Globus pallidus (tissue), 1 donor: Measurements from ENCODE around the gene NUP62.
"Not testable (repeated sequence)": the region's sequence is repeated elsewhere in the genome, so short reads cannot be mapped to it uniquely, and the experiment has no call there.

Experiments
- DNase-seq: peaks from one replicate; pipeline ENCODE4 v3.0.0-alpha.2; 2015; ENCODE audit warnings: low spot score

Gene NUP62, protein sequence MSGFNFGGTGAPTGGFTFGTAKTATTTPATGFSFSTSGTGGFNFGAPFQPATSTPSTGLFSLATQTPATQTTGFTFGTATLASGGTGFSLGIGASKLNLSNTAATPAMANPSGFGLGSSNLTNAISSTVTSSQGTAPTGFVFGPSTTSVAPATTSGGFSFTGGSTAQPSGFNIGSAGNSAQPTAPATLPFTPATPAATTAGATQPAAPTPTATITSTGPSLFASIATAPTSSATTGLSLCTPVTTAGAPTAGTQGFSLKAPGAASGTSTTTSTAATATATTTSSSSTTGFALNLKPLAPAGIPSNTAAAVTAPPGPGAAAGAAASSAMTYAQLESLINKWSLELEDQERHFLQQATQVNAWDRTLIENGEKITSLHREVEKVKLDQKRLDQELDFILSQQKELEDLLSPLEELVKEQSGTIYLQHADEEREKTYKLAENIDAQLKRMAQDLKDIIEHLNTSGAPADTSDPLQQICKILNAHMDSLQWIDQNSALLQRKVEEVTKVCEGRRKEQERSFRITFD

DNA sequence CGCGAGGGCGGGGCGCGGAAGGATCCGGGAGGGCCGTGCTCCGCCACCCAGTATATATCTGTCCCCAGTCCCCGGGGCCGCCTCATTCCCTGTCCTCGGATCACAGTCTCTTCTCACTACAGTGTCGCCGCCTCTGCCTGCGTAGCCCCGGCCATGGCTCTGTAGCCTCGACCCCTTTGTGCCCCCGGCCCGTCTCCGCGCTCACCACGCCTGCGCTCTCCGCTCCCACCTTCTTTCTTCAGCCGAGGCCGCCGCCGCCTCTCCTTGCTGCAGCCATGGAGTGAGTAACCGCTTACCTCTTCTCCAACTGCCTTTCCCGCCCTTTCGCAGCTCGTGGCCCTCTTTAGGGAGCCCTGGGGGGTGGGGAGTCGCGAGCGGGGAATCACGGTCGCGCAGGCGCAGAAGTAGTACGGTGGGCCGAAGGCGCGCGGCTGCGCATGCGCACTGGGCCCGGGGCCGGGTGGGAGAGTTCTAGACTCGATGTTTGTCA lies at the start of gene NUP62, which contains the start of gene ATF5:
Gene NUP62, minus strand, starts transcription at position 384 of the 490 bp plus-strand sequence. CDS start 19,697 bp downstream, outside the sequence.
Gene ATF5, plus strand, starts transcription at position 85 of the 490 bp plus-strand sequence. CDS start 1,646 bp downstream, outside the sequence.
- DNase-seq, result peak; percentile 83

DNA sequence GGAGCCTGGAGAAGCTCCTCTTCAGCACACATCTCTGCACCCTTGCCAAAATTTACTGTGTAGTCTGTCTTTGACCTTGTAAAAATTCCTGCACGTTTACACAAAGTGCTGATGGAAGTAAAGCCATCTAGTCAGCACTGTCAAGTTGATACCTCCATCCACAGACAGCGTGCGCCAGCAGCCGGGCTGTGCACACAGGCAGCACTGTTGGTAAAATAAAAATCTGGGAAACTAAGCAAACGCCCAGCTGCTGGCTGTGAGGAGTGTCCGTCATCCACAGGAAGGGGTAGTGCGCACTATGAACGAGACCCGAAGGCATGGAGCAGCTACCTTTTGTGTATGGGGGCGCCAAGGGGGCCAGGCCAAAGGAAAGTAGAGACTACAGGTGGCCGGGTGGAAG lies 49.0 kb upstream of the NUP62 start:
- DNase-seq, result no peak

DNA sequence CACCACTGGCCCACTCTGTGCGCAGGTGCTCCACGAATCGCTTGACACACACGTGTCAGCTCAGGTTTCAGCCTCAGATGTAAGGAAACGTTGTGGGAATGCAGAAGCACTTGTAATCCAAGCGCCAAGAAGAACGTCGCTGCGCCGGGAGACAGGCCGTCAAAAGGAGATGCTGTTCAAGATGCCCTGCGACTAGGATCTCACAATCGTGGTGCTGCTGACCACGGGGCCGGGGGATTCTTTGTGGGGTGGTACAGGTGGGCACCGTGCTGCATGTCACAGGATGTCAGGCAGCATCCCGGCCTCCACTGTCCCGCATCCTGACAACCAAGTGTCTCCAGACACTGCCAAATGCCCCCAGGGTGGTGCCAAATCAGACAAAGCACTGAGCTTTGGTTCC lies 48.6 kb upstream of the NUP62 start:
- DNase-seq, result no peak

DNA sequence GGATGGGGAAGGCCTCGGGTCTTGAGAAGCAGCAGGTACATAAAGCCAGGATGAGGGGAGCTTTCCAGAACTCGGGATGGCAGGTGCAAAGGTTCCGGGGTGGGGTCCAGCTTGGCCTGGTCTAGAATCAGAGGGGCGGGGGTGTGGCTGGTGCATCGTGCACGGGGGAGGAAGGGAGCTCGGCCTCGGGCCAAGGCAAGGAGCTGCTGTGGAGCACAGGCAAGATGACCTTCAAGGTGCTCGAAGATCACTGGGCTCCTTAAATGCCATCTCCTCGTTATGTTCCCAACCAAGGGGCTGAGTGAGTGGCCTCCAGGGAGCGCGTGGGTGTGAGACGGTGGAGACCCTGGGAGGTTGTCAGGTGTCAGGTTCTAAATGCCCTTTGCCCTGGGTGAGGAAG lies 47.8 kb upstream of the NUP62 start:
- no peak for DNase-seq

DNA sequence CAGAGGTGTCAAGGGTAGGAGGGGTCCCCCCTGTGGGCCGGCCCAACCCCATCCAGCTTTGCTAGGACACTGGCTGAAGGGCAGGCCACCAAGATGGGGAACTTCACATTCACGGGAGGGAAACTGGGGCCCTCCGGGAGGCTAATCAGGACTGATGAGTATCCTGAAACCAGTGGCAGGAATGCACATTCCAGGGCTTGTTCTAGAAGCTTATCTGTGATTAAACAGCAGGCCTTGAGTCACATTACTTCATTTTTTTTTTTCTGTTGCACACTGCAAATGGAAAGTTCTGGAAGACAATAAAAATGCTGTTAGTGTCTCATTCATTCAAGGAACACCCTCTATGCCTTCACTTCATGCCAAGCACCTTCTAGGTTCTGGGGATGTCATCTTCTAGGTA lies 47.2 kb upstream of the NUP62 start:
- no peak for DNase-seq

DNA sequence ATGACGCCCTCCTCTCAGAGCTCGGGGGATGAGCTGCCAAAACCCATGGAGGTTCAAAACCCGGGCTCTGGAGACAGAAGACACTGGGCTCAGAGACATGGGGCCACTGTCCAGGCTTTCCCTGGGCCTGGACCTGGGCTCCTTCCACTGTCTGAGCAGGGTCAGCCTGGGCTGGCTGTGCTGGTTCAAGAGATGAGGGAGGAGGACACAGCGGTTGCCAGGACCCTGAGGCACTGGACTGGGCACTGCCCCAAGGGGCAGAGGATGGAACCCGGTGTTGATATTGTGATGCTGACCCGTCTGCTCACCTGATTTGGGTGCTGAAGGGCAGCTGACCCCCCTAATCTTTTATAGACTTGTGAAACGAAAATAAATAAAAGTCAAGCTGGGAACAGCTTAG lies 45.7 kb upstream of the NUP62 start:
- no peak for DNase-seq

DNA sequence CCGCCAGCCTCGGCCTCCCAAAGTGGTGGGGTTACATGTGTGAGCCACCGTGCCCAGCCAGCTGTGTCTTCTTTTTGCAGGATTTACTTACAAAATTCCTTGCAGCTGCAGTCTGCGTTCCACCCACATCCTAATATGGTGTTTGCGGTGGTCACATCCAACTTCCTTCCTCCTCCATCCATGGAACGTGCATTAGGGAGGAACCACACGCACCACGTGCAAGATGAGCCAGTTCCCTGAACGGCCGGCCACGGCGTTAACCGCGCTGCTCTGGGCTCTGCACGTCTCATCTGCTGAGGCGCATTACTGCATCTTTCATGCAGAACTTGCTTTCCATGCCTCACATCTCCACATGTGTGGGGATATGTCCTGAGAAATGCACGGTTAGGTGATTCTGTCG lies 44.7 kb upstream of the NUP62 start:
- no peak for DNase-seq

DNA sequence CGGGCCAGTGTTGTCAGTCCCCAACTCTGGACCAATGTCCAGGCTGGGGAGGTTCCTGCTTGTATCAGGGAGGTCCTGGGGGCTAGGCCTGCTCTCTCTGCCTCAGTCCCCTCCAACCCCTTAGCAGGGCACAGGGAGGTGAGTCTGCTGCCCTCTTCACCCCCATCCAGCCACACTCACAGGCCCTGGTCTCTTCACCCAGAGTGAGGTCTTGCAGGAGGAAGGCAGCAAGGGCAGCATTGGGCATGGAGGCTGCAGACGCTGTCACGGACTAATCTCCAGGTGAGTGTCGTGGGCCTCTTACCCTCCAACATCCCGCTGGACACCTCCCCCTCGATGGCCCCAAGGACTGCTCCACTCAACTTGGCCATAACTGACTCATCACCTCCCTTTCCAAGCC lies 43.5 kb upstream of the NUP62 start:
- DNase-seq, result no peak

DNA sequence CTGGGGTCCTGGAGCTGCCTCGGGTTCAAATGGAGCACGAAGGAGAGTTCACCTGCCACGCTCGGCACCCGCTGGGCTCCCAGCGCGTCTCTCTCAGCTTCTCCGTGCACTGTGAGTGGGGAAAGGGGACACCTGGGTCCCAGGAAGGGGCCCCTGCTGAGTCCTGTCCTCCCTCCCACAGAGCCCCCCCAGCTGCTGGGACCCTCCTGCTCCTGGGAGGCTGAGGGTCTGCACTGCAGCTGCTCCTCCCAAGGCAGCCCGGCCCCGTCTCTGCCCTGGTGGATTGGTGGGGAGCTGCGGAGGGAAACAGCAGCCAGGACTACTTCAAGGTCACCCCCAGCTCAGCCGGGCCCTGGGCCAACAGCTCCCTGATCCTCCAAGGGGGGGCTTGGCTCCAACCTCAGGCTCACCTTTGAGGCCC lies 42.7 kb upstream of the NUP62 start:
- no peak for DNase-seq

DNA sequence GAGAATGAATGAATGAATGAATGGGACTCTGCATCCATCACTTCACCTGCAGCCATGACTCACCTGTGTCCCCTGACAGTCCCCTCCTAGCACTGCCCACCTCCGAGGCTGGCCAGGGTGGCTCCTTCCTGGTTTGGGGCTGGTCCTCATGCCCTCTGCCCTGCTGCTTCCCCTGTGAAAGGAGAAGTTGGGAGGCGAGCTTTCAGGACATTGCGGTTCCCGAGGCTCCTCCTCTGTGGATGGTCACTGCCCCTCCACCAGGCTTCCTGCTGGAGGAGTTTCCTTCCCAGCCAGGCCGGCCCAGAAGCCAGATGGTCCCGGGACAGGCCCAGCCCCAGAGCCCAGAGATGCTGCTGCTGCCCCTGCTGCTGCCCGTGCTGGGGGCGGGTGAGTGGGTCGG lies 40.1 kb upstream of the NUP62 start:
- peak; percentile 29 for DNase-seq

DNA sequence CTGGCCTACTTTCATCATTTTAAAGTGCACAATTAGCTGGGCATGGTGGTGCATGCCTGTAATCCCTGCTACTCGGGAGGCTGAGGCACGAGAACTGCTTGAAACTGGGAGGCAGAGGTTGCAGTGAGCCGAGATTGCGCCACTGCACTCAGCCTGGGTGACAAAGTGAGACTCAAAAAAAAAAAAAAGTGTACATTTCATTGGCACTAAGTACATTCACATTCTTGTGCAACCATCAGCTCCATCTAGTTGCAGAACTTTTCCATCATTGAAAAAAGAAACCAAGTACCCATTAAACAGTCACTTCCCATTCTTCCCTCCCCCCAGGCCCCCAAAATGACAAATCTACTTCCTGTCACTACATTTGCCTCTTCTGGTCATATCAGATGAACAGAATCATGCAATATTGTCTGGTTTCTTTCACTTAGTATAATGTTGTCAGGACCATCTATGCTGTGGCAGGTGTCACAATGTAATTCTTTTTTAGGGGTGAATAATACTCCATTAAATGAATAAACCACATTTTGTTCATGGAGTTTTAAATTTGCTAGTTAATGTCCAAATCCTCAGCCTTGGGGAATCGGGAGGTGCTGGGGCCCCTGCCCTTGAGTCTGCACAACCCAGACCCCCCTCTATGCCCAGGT lies 39.1 kb upstream of the NUP62 start:
- DNase-seq, result no peak

DNA sequence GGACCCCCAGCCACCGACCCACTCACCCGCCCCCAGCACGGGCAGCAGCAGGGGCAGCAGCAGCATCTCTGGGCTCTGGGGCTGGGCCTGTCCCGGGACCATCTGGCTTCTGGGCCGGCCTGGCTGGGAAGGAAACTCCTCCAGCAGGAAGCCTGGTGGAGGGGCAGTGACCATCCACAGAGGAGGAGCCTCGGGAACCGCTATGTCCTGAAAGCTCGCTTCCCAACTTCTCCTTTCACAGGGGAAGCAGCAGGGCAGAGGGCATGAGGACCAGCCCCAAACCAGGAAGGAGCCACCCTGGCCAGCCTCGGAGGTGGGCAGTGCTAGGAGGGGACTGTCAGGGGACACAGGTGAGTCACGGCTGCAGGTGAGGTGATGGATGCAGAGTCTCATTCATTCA lies 31.7 kb upstream of the NUP62 start, which contains the start of gene SIGLEC11:
Gene SIGLEC11, minus strand, starts transcription at position 193 of the 400 bp plus-strand sequence. Its CDS starts 91 bp downstream, at position 102.
- not testable (repeated sequence) for DNase-seq

DNA sequence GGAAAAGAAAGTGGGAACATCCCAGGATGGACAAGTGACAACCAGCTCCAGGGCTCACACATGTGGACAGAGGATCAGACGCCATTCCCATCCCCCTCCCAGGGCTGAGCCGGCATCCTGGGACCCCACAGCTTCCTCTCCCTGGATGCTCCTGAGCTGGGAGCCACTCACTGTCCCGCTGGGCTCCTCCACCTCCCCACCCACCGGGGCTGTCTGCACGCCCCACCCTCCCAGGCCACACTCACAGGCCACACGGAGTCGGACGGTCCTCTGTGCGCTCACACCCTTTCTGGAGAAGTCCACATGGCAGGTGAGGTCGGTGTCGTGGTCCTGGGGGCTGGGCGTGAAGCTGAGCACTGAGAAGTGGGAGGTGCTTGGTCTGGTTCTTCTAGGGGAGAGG lies 30.6 kb upstream of the NUP62 start:
- DNase-seq, result not testable (repeated sequence)

DNA sequence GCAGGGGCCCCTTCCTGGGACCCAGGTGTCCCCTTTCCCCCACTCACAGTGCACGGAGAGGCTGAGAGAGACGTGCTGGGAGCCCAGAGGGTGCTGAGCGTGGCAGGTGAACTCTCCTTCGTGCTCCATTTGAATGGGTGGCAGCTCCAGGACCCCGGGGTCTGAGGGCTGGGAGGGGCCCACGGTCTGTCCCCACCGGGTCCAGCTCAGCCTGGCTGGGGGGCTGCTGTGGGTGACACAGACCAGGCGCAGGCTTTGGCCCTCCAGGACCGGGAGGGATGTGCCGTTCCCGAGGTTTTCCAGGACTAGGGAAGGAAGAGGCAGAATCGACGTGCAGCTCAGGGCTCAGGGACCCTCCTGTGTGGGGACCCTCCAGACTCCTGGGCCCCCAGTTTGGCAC lies 29.3 kb upstream of the NUP62 start:
- DNase-seq, result not testable (repeated sequence)

DNA sequence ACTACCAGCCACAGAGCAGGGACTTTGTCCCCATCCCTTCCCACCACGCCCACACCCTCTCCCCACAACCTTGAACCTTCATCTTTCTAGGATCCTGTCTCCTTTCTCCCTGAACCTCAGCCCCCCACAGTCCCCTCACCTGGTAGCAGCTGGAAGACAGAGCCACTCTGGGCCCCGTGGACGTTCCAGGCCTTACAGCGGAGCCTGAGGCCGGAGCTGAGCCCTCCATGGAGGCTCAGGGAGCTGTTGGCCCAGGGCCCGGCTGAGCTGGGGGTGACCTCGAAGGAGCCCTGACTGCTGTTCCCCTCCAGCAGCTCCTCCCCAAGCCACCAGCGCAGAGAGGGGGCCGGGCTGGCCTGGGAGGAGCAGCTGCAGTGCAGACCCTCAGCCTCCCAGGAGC lies 28.8 kb upstream of the NUP62 start:
- DNase-seq, result not testable (repeated sequence)

DNA sequence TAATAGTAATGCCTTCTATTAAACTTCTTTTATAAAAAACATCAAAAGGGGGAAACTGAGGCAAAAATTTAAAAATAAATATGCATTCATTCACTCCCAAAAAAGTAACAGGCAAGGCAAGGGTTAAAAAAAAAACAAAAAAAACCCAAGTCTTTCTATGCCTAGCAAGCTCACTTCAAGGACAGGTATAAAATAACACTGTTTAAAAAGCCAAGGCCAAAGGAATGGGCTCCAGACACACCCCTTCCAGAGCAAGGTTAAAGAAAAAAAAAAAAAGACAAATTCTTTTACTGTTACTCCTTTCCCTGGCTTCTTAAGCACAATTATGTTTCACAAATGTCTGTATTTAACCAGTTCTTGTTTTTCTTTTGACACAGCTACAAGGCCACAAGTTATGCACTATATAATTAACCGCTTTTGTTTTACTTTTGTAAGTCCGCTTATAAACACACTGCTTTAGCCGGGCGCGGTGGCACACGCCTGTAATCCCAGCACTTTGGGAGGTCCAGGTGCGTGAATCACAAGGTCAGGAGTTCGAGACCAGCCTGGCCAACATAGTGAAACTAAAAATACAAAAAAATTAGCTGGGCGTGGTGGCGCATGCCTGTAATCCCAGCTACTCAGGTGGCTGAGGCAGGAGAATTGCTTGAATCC lies 28.1 kb upstream of the NUP62 start:
- DNase-seq, result no peak

DNA sequence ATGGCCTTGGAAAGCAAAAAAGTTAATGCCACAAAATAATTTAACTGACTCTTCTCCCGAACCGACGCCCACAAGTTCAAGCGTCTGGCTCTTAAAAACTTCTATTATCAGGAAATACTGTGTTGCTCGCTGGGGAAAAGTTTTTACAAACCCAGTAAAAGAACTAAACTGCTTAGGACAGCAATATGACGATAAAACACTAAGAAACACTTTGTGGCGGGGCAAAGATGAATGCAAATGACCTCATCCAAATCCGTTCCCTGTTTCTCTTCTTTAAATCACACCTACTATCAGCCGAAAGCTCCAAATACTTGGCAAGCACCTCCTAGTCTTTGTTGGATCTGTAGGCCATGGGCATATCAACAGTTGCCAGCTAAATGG lies 26.8 kb upstream of the NUP62 start:
- DNase-seq, result no peak

DNA sequence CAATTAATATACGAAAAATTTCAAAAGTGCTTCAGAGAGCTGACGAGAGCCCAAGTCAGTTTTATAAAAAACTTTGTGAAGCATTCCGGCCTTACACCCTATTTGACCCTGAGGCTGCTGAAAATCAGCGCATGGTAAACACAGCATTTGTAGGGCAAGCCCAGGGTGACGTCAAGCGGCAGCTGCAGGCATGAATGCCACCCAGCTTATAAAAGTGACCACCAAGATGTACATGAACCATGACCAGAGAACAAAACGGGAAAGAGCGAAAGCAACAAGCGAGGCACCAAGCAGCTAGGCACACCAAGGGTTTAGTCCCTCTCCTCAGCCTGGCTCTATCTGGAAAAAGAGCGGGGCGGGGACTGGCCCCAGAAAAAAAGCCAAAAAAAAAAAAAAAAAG lies 25.6 kb upstream of the NUP62 start:
- DNase-seq, result no peak

DNA sequence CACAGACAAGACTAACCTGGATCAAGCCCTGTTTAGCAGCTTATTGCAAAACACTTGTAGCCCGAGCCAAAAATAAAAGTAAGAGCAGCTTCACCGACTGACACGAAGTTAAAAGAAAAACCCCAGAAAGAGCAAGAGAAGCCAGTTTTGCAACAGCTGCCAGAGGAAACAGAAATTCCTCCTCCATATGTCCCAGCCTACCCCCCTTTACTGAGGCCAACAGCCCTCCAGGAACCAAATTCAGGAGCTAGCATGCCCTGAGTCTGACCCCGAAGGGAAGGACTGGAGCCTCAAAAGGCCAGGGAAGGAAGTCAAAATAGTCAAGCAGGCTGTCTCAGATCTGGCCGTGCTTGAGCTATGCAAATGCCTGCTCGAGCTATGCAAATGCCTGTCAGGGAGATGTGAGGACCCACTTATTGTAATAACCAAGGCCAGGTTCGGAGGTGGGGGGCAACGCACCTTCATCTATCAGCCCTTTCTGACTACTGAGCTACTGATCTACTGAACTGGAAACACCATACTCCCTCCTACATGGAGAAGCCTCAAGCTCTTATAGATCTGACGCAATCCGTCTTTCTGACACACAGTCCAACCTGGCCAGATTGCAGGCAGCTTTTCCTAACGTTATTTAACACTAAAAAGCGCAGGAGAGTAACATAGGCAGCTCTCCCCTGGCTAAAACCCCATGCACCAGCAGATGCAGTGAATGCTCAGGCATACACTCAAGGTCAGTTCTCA lies 25.0 kb upstream of the NUP62 start:
- no peak for DNase-seq

DNA sequence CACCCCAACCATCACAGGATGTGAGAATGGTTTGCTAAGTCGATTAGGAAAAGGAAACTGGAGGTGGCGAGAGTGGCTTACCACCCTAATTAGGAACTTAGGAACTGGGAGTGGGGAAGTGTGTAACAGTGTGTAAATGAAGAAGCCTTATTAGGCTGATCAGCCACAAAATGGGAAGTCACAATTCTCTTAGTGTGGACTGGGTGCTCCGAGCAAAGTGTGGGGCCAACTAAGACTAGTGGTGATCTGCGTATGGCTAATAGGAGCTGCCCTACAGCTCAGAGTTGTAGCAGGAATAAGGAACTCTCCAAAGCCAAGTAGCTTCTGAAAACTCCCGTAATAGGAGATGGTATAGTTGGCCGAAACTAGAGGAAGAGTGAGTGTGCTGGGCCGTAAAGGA lies 24.1 kb upstream of the NUP62 start:
- DNase-seq, result no peak

DNA sequence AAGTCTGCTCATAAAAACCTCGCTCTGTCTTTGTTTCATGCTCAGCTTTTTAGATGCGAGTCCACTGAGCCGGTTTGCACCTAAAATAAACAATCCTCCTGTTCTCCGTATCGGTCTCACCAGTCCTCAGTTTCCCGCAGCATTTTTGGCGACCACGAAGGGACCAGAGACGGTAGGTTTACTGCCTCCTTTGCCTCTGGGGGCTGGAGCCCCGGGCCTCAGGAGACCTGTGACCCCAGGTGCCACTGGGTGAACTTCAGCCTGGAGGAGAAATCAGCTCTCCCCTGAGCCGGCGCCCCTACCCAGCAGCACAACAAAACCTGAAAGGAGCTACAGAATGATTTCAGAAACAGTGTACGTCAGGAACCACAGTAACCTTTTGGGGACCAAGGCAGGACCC lies 23.6 kb upstream of the NUP62 start:
- DNase-seq, result no peak

DNA sequence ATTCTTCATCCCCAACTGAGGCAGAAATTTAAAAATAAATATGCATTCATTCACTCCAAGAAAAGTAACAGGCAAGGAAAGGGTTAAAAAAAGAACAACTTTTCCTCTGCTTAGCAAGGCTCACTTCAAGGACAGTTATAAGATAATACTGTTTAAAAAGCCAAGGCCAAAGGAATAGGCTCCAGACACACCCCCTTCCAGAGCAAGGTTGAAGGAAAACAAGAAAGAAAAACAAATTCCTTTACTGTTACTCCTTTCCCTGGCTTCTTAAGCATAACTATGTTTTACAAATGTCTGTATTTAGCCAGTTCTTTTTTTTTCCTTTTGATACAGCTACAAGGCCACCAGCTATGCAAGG lies 23.2 kb upstream of the NUP62 start:
- DNase-seq, result no peak
